Erythroblast (primary cell): Measurements from ENCODE around the gene SCN8A.

Experiments
- GATA1 ChIP-seq: IDR thresholded peaks from 2 replicates; pipeline ENCODE4 v1.6.1; 2011; ENCODE audit warnings: low read depth, mild to moderate bottlenecking, control low read depth, low read length, moderate library complexity
- POLR2A ChIP-seq: IDR thresholded peaks from 2 replicates; pipeline ENCODE4 v1.6.1; 2011; ENCODE audit warnings: mild to moderate bottlenecking, low read length

GRCh38 chr12:51639361-51639760 is 48.3 kb downstream of the SCN8A start:
- TF ChIP-seq POLR2A (no peak), GATA1 (no peak)
